HG02678 (cell line): ENCODE data around the gene USH1C.

Experiments
- ATAC-seq: cut with Tn5 transposase; IDR thresholded peaks from one replicate; pipeline ENCODE4 v1.9.1; 2021; ENCODE audit warnings: mild to moderate bottlenecking, moderate library complexity; ENCODE audit not compliant: unreplicated experiment

Gene USH1C

GRCh38 chr11:17571431-17572358, 27.5 kb upstream of the USH1C start:
- no peak for ATAC-seq

- no peak for ATAC-seq
Observed at GRCh38 chr11:17570034-17570433, 25.8 kb upstream of the USH1C start.

- ATAC-seq, result no peak
Observed at GRCh38 chr11:17568944-17569343, 24.7 kb upstream of the USH1C start.

GRCh38 chr11:17564687-17565042, 20.4 kb upstream of the USH1C start:
- ATAC-seq, result no peak

GRCh38 chr11:17563961-17564686, 19.9 kb upstream of the USH1C start:
- ATAC-seq, result no peak

GRCh38 chr11:17563231-17563646, 19.0 kb upstream of the USH1C start:
- no peak for ATAC-seq

- no peak for ATAC-seq
Observed at GRCh38 chr11:17561526-17561925, 17.3 kb upstream of the USH1C start.

GRCh38 chr11:17561111-17561415, 16.8 kb upstream of the USH1C start:
- no peak for ATAC-seq

GRCh38 chr11:17560281-17561110, 16.3 kb upstream of the USH1C start:
- ATAC-seq, result no peak

GRCh38 chr11:17559341-17560087, 15.3 kb upstream of the USH1C start:
- ATAC-seq, result no peak

GRCh38 chr11:17558916-17559315, 14.7 kb upstream of the USH1C start:
- no peak for ATAC-seq

GRCh38 chr11:17558025-17558780, 14.0 kb upstream of the USH1C start:
- ATAC-seq, result no peak

- ATAC-seq, result no peak
Observed at GRCh38 chr11:17556999-17557398, 12.8 kb upstream of the USH1C start.

- ATAC-seq, result no peak
Observed at GRCh38 chr11:17554487-17554886, 10.3 kb upstream of the USH1C start.

- no peak for ATAC-seq
Observed at GRCh38 chr11:17553249-17553546, 9.0 kb upstream of the USH1C start.

- ATAC-seq, result no peak
Observed at GRCh38 chr11:17552392-17553248, 8.4 kb upstream of the USH1C start.

GRCh38 chr11:17552041-17552355, 7.8 kb upstream of the USH1C start:
- no peak for ATAC-seq

GRCh38 chr11:17551347-17552040, 7.3 kb upstream of the USH1C start:
- no peak for ATAC-seq
